T-helper 2 cell (primary cell): ENCODE measurements around the gene ENDOU.
"Not testable (repeated sequence)": the region's sequence is repeated elsewhere in the genome, so short reads cannot be mapped to it uniquely, and the experiment has no call there.

Experiments
- DNase-seq, 5 experiments: peaks; one replicate each; pipeline versions ENCODE4 v3.0.0 to v3.0.0-alpha.2; 2012 to 2022

The ENDOU gene

GRCh38 chr12:47686645-47687240 lies 38.5 kb downstream of the ENDOU start:
- DNase-seq = peak in 1 of 5 experiments; percentile 49

GRCh38 chr12:47679785-47680184 lies 45.5 kb downstream of the ENDOU start:
- no peak for DNase-seq

GRCh38 chr12:47672068-47672467 lies 53.2 kb downstream of the ENDOU start:
- DNase-seq = no peak

GRCh38 chr12:47667935-47668334 lies 57.4 kb downstream of the ENDOU start:
- DNase-seq = not testable (repeated sequence)
